H1 (cell line): ENCODE data around the gene GTF2H3. TPM values are rescaled to one million over a fixed set of nuclear protein-coding genes. Genes with fewer than 3 reads are reported as not detected.

Source experiments
- CTCF ChIA-PET: fragments of 300-600 bp; sonication (Branson Sonifier 250); formaldehyde crosslinking; loops from one replicate; lab custom pipeline; 2021; ENCODE audit not compliant: partially characterized antibody; lab: Charles Lee
- POLR2A ChIA-PET: fragments of 300-600 bp; sonication (Branson Sonifier 250); formaldehyde crosslinking; loops from one replicate; lab custom pipeline; 2021; ENCODE audit warnings: inconsistent platforms; ENCODE audit not compliant: partially characterized antibody; lab: Charles Lee
- DNase-seq, 2 experiments: peaks; one replicate each; pipeline versions ENCODE4 v3.0.0 to v3.0.0-alpha.2; 2010 to 2022; ENCODE audit warnings: low spot score in 2 of 2, low read depth in 1 of 2, mixed read lengths in 1 of 2
- FAIRE-seq: peaks from 2 replicates; lab custom pipeline; 2011; peaks lifted over from hg19 to GRCh38; lab: Jason Lieb, UNC
- H2AFZ ChIP-seq: 2 replicates; pipeline ENCODE4 v1.8.1; 2012; ENCODE audit warnings: low read length, inconsistent platforms
- H2AK5ac ChIP-seq: 2 replicates; pipeline ENCODE4 v1.6.1; 2013; ENCODE audit warnings: low read depth, low read length
- H2BK120ac ChIP-seq: replicated peaks from 2 replicates; pipeline ENCODE3; 2013; ENCODE audit warnings: low read depth, low read length, inconsistent platforms
- H2BK12ac ChIP-seq: 2 replicates; pipeline ENCODE4 v1.6.1; 2013; ENCODE audit warnings: low read depth, low read length
- H2BK15ac ChIP-seq: 2 replicates; pipeline ENCODE4 v1.6.1; 2013; ENCODE audit warnings: low read length
- H2BK20ac ChIP-seq: 2 replicates; pipeline ENCODE4 v1.6.1; 2013; ENCODE audit warnings: low read length
- H2BK5ac ChIP-seq: 2 replicates; pipeline ENCODE4 v1.6.1; 2013; ENCODE audit warnings: low read depth, low read length
- H3K14ac ChIP-seq: 2 replicates; pipeline ENCODE4 v1.6.1; 2013; ENCODE audit warnings: inconsistent platforms; ENCODE audit not compliant: insufficient read length
- H3K18ac ChIP-seq: 2 replicates; pipeline ENCODE4 v1.6.1; 2013; ENCODE audit warnings: low read length; ENCODE audit errors: extremely low read depth
- H3K23ac ChIP-seq: 2 replicates; pipeline ENCODE4 v1.6.1; 2013; ENCODE audit warnings: inconsistent platforms; ENCODE audit not compliant: insufficient read length
- H3K23me2 ChIP-seq: 2 replicates; pipeline ENCODE4 v1.6.1; 2013; ENCODE audit warnings: low read depth, low read length
- H3K27ac ChIP-seq: 2 replicates; pipeline ENCODE4 v1.6.1; 2011; ENCODE audit warnings: low read depth, low read length, inconsistent platforms
- H3K27me3 ChIP-seq, 4 experiments: replicated peaks in 1 of 4; 1 replicate in 1 of 4; 2 replicates in 3 of 4; pipeline versions ENCODE4 v1.6.1 to v1.8.1; 2011 to 2013; ENCODE audit warnings: low read length in 3 of 4, mild to moderate bottlenecking in 3 of 4, inconsistent platforms in 2 of 4, mixed read lengths in 2 of 4, moderate library complexity in 1 of 4; ENCODE audit not compliant: control insufficient read depth in 3 of 4, insufficient read depth in 3 of 4; ENCODE audit errors: extremely low read depth in 1 of 4
- H3K36me3 ChIP-seq, 4 experiments: 2 replicates each; pipeline versions ENCODE4 v1.6.1 to v1.8.1; 2011 to 2013; ENCODE audit warnings: mild to moderate bottlenecking in 4 of 4, low read length in 3 of 4, moderate library complexity in 2 of 4, control low read depth in 1 of 4, inconsistent platforms in 1 of 4; ENCODE audit not compliant: insufficient read depth in 4 of 4, control insufficient read depth in 2 of 4
- H3K4ac ChIP-seq: replicated peaks from 2 replicates; pipeline ENCODE3; 2013; ENCODE audit warnings: low read length, low read depth, mixed read lengths, inconsistent platforms; ENCODE audit not compliant: insufficient read length
- H3K4me1 ChIP-seq, 4 experiments: replicated peaks in 1 of 4; 1 replicate in 1 of 4; 2 replicates in 3 of 4; pipeline versions ENCODE4 v1.6.1 to v1.8.1; 2011 to 2013; ENCODE audit warnings: low read length in 3 of 4, inconsistent platforms in 2 of 4, mixed read lengths in 1 of 4; ENCODE audit not compliant: insufficient read depth in 4 of 4, control insufficient read depth in 3 of 4
- H3K4me2 ChIP-seq, 2 experiments: 2 replicates each; pipeline versions ENCODE4 v1.6.1 to v1.8.1; 2011 to 2013; ENCODE audit warnings: low read depth in 2 of 2, low read length in 2 of 2, control low read depth in 1 of 2, inconsistent platforms in 1 of 2, mild to moderate bottlenecking in 1 of 2; ENCODE audit not compliant: insufficient read depth in 1 of 2
- H3K4me3 ChIP-seq, 4 experiments: fragments of 200-600, 300-600 bp in 1 of 4; sonication (generic), shearing (Covaris generic), sonication (Bioruptor Twin) in 1 of 4; 2 replicates each; pipeline versions ENCODE4 v1.5.1 to v1.8.1; 2011 to 2016; ENCODE audit warnings: low read length in 4 of 4, low read depth in 3 of 4, control low read depth in 2 of 4, inconsistent platforms in 2 of 4, mild to moderate bottlenecking in 2 of 4, mixed read lengths in 1 of 4, moderate library complexity in 1 of 4; ENCODE audit not compliant: insufficient read depth in 2 of 4; ENCODE audit errors: extremely low read depth in 1 of 4
- H3K56ac ChIP-seq: replicated peaks from 2 replicates; pipeline ENCODE3; 2013; ENCODE audit warnings: low read depth, mild to moderate bottlenecking, mixed read lengths, low read length, inconsistent platforms; ENCODE audit not compliant: insufficient read length
- H3K79me1 ChIP-seq: 2 replicates; pipeline ENCODE4 v1.6.1; 2013; ENCODE audit warnings: low read depth, low read length, control low read depth
- H3K79me2 ChIP-seq, 2 experiments: 2 replicates each; pipeline versions ENCODE4 v1.6.1 to v1.8.1; 2012 to 2013; ENCODE audit warnings: low read length in 2 of 2, mild to moderate bottlenecking in 2 of 2, inconsistent platforms in 1 of 2; ENCODE audit not compliant: insufficient read depth in 2 of 2, control insufficient read depth in 1 of 2
- H3K9ac ChIP-seq, 4 experiments: replicated peaks in 1 of 4; 1 replicate in 1 of 4; 2 replicates in 3 of 4; pipeline versions ENCODE4 v1.6.1 to v1.8.1; 2011 to 2013; ENCODE audit warnings: low read depth in 3 of 4, low read length in 3 of 4, control low read depth in 2 of 4, mild to moderate bottlenecking in 2 of 4, moderate library complexity in 2 of 4, inconsistent platforms in 1 of 4; ENCODE audit errors: extremely low read depth in 1 of 4
- H3K9me3 ChIP-seq, 2 experiments: 2 replicates each; pipeline versions ENCODE4 v1.6.1 to v1.8.1; 2012 to 2013; ENCODE audit warnings: mild to moderate bottlenecking in 2 of 2, moderate library complexity in 2 of 2, control low read depth in 1 of 2, inconsistent platforms in 1 of 2, low read depth in 1 of 2, low read length in 1 of 2, mixed read lengths in 1 of 2; ENCODE audit not compliant: insufficient read depth in 2 of 2
- H4K20me1 ChIP-seq, 2 experiments: replicated peaks in 1 of 2; 2 replicates each; pipeline versions ENCODE3 to v1.8.1; 2011 to 2013; ENCODE audit warnings: inconsistent platforms in 2 of 2, low read length in 2 of 2, mild to moderate bottlenecking in 1 of 2; ENCODE audit not compliant: insufficient read depth in 2 of 2, control insufficient read depth in 1 of 2
- H4K5ac ChIP-seq: 2 replicates; pipeline ENCODE4 v1.6.1; 2013; ENCODE audit warnings: low read length, low read depth, mixed read lengths, inconsistent platforms; ENCODE audit not compliant: insufficient read length
- H4K8ac ChIP-seq: 2 replicates; pipeline ENCODE4 v1.8.0; 2013; ENCODE audit warnings: mild to moderate bottlenecking, moderate library complexity, low read length, inconsistent platforms; ENCODE audit not compliant: insufficient read depth; ENCODE audit errors: extremely low read depth
- H4K91ac ChIP-seq: replicated peaks from 2 replicates; pipeline ENCODE3; 2013; ENCODE audit warnings: low read length, mixed read lengths, inconsistent platforms; ENCODE audit not compliant: insufficient read length
- CTBP2 ChIP-seq: IDR thresholded peaks from 2 replicates; pipeline ENCODE4 v1.7.0; 2011; ENCODE audit warnings: borderline replicate concordance, mild to moderate bottlenecking, moderate library complexity, mixed read lengths, low read length; ENCODE audit not compliant: insufficient read depth, insufficient read length
- HDAC6 ChIP-seq: IDR thresholded peaks from one replicate; pipeline ENCODE4 v1.7.1; 2012; ENCODE audit warnings: low read depth, mild to moderate bottlenecking, inconsistent platforms, low read length, moderate library complexity
- JUN ChIP-seq: IDR thresholded peaks from 2 replicates; pipeline ENCODE4 v1.6.1; 2011; ENCODE audit warnings: low read depth, mild to moderate bottlenecking, improper control_type of control experiment, low read length
- POU5F1 ChIP-seq: IDR thresholded peaks from 2 replicates; pipeline ENCODE4 v1.6.1; 2011; ENCODE audit warnings: low read depth, mild to moderate bottlenecking, low read length, moderate library complexity
- RBBP5 ChIP-seq: IDR thresholded peaks from 2 replicates; pipeline ENCODE4 v1.7.1; 2012; ENCODE audit warnings: low read depth, mild to moderate bottlenecking, inconsistent platforms, low read length, moderate library complexity, borderline replicate concordance
- RXRA ChIP-seq: IDR thresholded peaks from 2 replicates; pipeline ENCODE4 v1.6.1; 2011; ENCODE audit warnings: low read depth, mild to moderate bottlenecking, low read length, moderate library complexity; ENCODE audit not compliant: insufficient read depth
- SAP30 ChIP-seq: fragments of 300-600 bp; sonication (generic); IDR thresholded peaks from 2 replicates; pipeline ENCODE4 v1.7.1; 2012; ENCODE audit warnings: low read length, moderate library complexity, mild to moderate bottlenecking, inconsistent platforms; ENCODE audit not compliant: insufficient read depth, insufficient replicate concordance
- SP1 ChIP-seq: IDR thresholded peaks from 2 replicates; pipeline ENCODE4 v1.6.1; 2011; ENCODE audit warnings: low read depth, low read length
- SP4 ChIP-seq: IDR thresholded peaks from 2 replicates; pipeline ENCODE4 v1.6.1; 2012; ENCODE audit warnings: low read length, inconsistent platforms
- TAF7 ChIP-seq: optimal IDR thresholded peaks from 2 replicates; pipeline ENCODE3; 2011; ENCODE audit warnings: low read depth, mild to moderate bottlenecking, inconsistent platforms, low read length, moderate library complexity, borderline replicate concordance
- TEAD4 ChIP-seq: IDR thresholded peaks from 2 replicates; pipeline ENCODE4 v1.6.1; 2012; ENCODE audit warnings: low read depth, low read length, inconsistent platforms, mixed read lengths
- ZNF274 ChIP-seq: IDR thresholded peaks from 2 replicates; pipeline ENCODE4 v1.7.0; 2012; ENCODE audit warnings: low read length, borderline replicate concordance; ENCODE audit errors: extremely low read depth
- WGBS, 2 experiments: shearing (Covaris generic) in 1 of 2; methylation state at CpG; one replicate each; pipeline versions ENCODE4 v1.1.6 to v1.1.7; 2013 to 2015; ENCODE audit warnings: low lambda C conversion rate in 2 of 2, mixed read lengths in 2 of 2, inconsistent platforms in 1 of 2, low coverage in 1 of 2, missing lambda C conversion rate in 1 of 2; ENCODE audit not compliant: insufficient replicate concordance in 2 of 2, insufficient coverage in 1 of 2, insufficient read length in 1 of 2; ENCODE audit errors: extremely low coverage in 1 of 2, missing lambda C conversion rate in 1 of 2; 5-methylcytosine and 5-hydroxymethylcytosine counted together
- polyA plus RNA-seq, 7 experiments: library from polyadenylated mRNA; depleted of rRNA in 3 of 7; stranded (reverse) in 5 of 7; unstranded in 2 of 7; fragments of >200 nt in 5 of 7; fragments of 200-250 nt in 2 of 7; gene quantifications; 1 replicate in 5 of 7; 2 replicates in 1 of 7; 4 replicates in 1 of 7; pipeline versions ENCODE4 v1.2.1 to v1.2.3, GENCODE V29; 2011 to 2013; ENCODE audit warnings: missing spikeins in 2 of 7, mixed read lengths in 2 of 7
- total RNA-seq: library from RNA; stranded (reverse); fragmentation: NEBNext Ultra II Directional; extraction: Animal tissue kit (Norgen Biotek cat#: 25700); gene quantifications from 2 replicates; pipeline ENCODE4 v1.2.1, GENCODE V29; 2021
- TF ChIP-seq, protein P1 (sequence below): IDR thresholded peaks from 2 replicates; pipeline ENCODE4 v1.6.1; 2012; ENCODE audit warnings: low read length, inconsistent platforms

Gene GTF2H3
- total and polyA plus RNA-seq, 2 of the 8 experiments (the other 6 are each of a cell fraction or from before 2014, with no cell fraction given), result 21.0 to 32.1 TPM

DNA sequence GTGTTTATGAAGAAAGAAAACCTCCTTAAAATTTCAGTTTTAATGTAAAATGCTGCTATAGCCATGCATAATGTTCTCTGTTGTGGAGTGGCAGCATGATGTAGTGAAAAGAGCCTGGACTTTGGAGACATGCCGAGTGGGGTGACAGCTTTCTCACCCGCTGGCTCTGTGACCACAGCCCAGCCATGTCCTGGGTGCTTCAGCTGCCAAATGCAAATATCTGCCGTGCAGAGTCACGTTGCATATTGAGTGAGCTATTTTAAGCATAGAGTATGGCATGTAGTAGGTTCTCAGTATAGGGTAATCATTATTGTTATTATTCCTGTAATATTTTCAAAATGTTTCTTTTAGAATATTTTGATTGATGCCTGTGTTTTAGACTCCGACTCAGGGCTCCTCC is 21.8 kb downstream of the GTF2H3 start:
- H4K20me1 ChIP-seq, result no peaks in the 10 kb centered on the region
- no peak overlapping the region for H4K91ac ChIP-seq
- peaks cover 5% of the 10 kb centered on the region; the same call in 1 of the 2 replicates for H3K23me2 ChIP-seq
- no peak overlapping the region for H2BK5ac ChIP-seq
- H3K9ac ChIP-seq, result no peak overlapping the region
- H3K18ac ChIP-seq, result no peak overlapping the region
- H2BK20ac ChIP-seq, result no peak overlapping the region
- POLR2A ChIA-PET, result no interaction called here
- CTCF ChIA-PET, result interaction anchor here (0.6 kb wide), 1 partner anchor 16 kb away, joined by 3 read pairs; no protein-coding TSS in a partner anchor
- no peaks in the 10 kb centered on the region for H3K4me1 ChIP-seq
- 93% methylated on average over 5 of the region's 5 CpGs; no CpG with 5 or more reads in 1 of the 2 experiments for WGBS, 2 experiments
- H3K4me3 ChIP-seq, result no peak overlapping the region
- no peaks in the 10 kb centered on the region for H3K9me3 ChIP-seq
- no peaks in the 10 kb centered on the region for H3K27me3 ChIP-seq
- H4K5ac ChIP-seq, result no peak overlapping the region
- H2BK15ac ChIP-seq, result no peak overlapping the region
- DNase-seq (no peak), FAIRE-seq (no peak)
- no peak overlapping the region for H2BK12ac ChIP-seq
- H4K8ac ChIP-seq, result no peak overlapping the region
- H3K79me2 ChIP-seq, result no peaks in the 10 kb centered on the region
- H3K4ac ChIP-seq, result no peak overlapping the region
- H2AFZ ChIP-seq, result no peak overlapping the region
- no peak overlapping the region for H3K4me2 ChIP-seq
- no peak overlapping the region for H3K23ac ChIP-seq
- no peak overlapping the region for H2AK5ac ChIP-seq
- H3K56ac ChIP-seq, result no peak overlapping the region
- H3K14ac ChIP-seq, result no peak overlapping the region
- no peak overlapping the region for H2BK120ac ChIP-seq
- H3K27ac ChIP-seq, result no peak overlapping the region
- peaks cover 4 to 48% (median 7%) of the 10 kb centered on the region in 4 experiments; a peak in 7 of 8 replicates for H3K36me3 ChIP-seq
- H3K79me1 ChIP-seq, result no peaks in the 10 kb centered on the region
- no peak for TF ChIP-seq SAP30
- TF ChIP-seq TEAD4, result no peak
- TF ChIP-seq RBBP5, result no peak
- TF ChIP-seq RXRA, result no peak
- no peak for TF ChIP-seq SP4
- TF ChIP-seq SP1, result no peak
- no peak for TF ChIP-seq POU5F1
- no peak for TF ChIP-seq CTBP2
- TF ChIP-seq HDAC6, result no peak
- TF ChIP-seq ZNF274, result no peak
- TF ChIP-seq, protein P1, sequence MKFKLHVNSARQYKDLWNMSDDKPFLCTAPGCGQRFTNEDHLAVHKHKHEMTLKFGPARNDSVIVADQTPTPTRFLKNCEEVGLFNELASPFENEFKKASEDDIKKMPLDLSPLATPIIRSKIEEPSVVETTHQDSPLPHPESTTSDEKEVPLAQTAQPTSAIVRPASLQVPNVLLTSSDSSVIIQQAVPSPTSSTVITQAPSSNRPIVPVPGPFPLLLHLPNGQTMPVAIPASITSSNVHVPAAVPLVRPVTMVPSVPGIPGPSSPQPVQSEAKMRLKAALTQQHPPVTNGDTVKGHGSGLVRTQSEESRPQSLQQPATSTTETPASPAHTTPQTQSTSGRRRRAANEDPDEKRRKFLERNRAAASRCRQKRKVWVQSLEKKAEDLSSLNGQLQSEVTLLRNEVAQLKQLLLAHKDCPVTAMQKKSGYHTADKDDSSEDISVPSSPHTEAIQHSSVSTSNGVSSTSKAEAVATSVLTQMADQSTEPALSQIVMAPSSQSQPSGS, result no peak
- no peak for TF ChIP-seq JUN
- TF ChIP-seq TAF7, result no peak
